Suprapubic skin (tissue), 4 donors: ENCODE results near the gene LRRN2. TPM values are rescaled to one million over a fixed set of nuclear protein-coding genes. Genes with fewer than 3 reads are reported as not detected.

Source experiments
- DNase-seq, 2 donors: peaks; one replicate each; pipeline ENCODE4 v3.0.0-alpha.2; 2019; ENCODE audit warnings: low spot score in 2 of 2
- H3K27ac ChIP-seq: fragments of 200-600 bp; sonication (generic); one replicate; pipeline ENCODE4 v1.5.1; 2019
- H3K27me3 ChIP-seq: fragments of 200-600 bp; sonication (generic); one replicate; pipeline ENCODE4 v1.5.1; 2019
- H3K36me3 ChIP-seq: fragments of 200-600 bp; sonication (generic); one replicate; pipeline ENCODE4 v1.5.1; 2019
- H3K4me1 ChIP-seq: fragments of 200-600 bp; sonication (generic); one replicate; pipeline ENCODE4 v1.5.1; 2019
- H3K4me3 ChIP-seq: fragments of 200-600 bp; sonication (generic); one replicate; pipeline ENCODE4 v1.5.1; 2019; ENCODE audit warnings: mild to moderate bottlenecking
- H3K9me3 ChIP-seq: fragments of 200-600 bp; sonication (generic); one replicate; pipeline ENCODE4 v1.5.1; 2019
- CTCF ChIP-seq, 2 donors: fragments of 200-600 bp in 1 of 2; fragments of 450-650 bp in 1 of 2; sonication (generic) in 1 of 2; IDR thresholded peaks; one replicate each; pipeline ENCODE4 v1.5.1; 2016 to 2019; ENCODE audit warnings: antibody characterized with exemption in 2 of 2, mild to moderate bottlenecking in 1 of 2, moderate library complexity in 1 of 2
- EP300 ChIP-seq: sonication (generic); formaldehyde crosslinking; IDR thresholded peaks from one replicate; pipeline ENCODE4 v1.6.1; 2017; ENCODE audit warnings: antibody characterized with exemption
- POLR2A ChIP-seq, 2 donors: fragments of 450-650 bp; IDR thresholded peaks; one replicate each; pipeline ENCODE4 v1.6.1; 2017; ENCODE audit warnings: antibody characterized with exemption in 2 of 2, mild to moderate bottlenecking in 2 of 2, moderate library complexity in 2 of 2
- POLR2AphosphoS5 ChIP-seq, 3 donors: sonication (generic); formaldehyde crosslinking; IDR thresholded peaks; one replicate each; pipeline ENCODE4 v1.6.1; 2017; ENCODE audit warnings: antibody characterized with exemption in 3 of 3
- WGBS: methylation state at CpG from one replicate; pipeline ENCODE4 v1.1.5; 2018; 5-methylcytosine and 5-hydroxymethylcytosine counted together
- total RNA-seq, 4 donors: library from RNA; depleted of rRNA; stranded (reverse); fragments of >200 nt; gene quantifications; one replicate each; pipeline ENCODE4 v1.1.0, GENCODE V29; 2016

LRRN2 gene
- total RNA-seq, 4 donors from 2014 or later: 0.19 to 0.85 (median 0.27) TPM

GRCh38 chr1:204664384-204664651 lies 21.2 kb downstream of the LRRN2 start:
- DNase-seq: no peak
- Histone ChIP-seq H3K4me3 (no peak overlapping the region), H3K27me3 (peaks cover 12% of the 10 kb centered on the region), H3K36me3 (no peaks in the 10 kb centered on the region), H3K4me1 (no peaks in the 10 kb centered on the region), H3K27ac (no peak overlapping the region), H3K9me3 (no peaks in the 10 kb centered on the region)
- TF ChIP-seq POLR2AphosphoS5 (IDR thresholded peaks at IDR 0.05) (no peak), EP300 (no peak), CTCF (IDR thresholded peaks at IDR 0.05) (no peak), POLR2A (IDR thresholded peaks at IDR 0.05) (no peak)
- 87% methylated on average over 6 of the region's 6 CpGs for WGBS

DNA sequence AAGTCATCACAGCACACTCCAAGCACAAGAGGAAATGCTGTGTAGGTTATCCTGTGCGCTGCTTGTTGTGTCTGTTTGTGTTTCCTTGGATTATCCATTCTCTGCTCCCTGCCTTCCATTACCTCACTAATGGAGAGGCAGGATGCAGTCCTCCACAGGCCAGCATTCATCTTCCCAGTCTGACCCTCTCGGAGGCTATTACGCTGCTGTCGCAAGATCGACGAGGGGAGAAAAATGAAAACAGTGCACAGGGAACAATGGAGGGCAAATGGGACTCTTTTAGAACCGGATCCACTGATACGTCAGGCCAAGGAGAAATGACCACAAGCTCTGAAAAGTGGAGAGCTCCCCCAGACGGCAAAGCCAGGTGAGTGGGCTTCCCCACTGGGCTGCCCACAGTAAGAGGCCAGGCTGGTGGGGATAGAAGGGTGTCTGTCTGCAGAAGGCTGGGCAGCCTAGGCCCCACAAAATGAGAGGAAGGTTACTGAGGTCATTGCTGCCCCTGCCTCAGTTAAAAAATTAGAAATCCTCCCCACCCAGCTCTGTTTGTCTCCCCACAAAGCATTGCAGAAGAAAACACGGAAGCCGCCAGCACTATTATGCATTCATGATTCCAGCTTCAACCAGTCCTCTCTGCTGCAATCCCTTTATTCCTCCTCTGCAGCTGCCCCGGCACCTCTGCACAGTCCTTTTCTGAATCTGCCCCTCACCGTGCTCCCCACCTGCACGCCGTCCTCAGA lies 21.7 kb downstream of the LRRN2 start:
- no peaks in the 10 kb centered on the region for H3K9me3 ChIP-seq
- WGBS: 87% methylated on average over 15 of the region's 15 CpGs
- no peaks in the 10 kb centered on the region for H3K4me1 ChIP-seq
- no peak for DNase-seq
- H3K27me3 ChIP-seq: peaks cover 12% of the 10 kb centered on the region
- TF ChIP-seq EP300: no peak
- no peak for TF ChIP-seq POLR2AphosphoS5 (IDR thresholded peaks at IDR 0.05)
- TF ChIP-seq POLR2A (IDR thresholded peaks at IDR 0.05): no peak
- no peak for TF ChIP-seq CTCF (IDR thresholded peaks at IDR 0.05)
- no peak overlapping the region for H3K27ac ChIP-seq
- H3K36me3 ChIP-seq: no peaks in the 10 kb centered on the region
- H3K4me3 ChIP-seq: no peak overlapping the region

- Histone ChIP-seq H3K4me3 (no peak overlapping the region), H3K9me3 (no peaks in the 10 kb centered on the region), H3K27ac (no peak overlapping the region), H3K27me3 (peaks cover 8% of the 10 kb centered on the region), H3K4me1 (no peaks in the 10 kb centered on the region), H3K36me3 (no peaks in the 10 kb centered on the region)
- no peak for TF ChIP-seq EP300
- no peak for TF ChIP-seq CTCF (IDR thresholded peaks at IDR 0.05)
- DNase-seq: no peak
Observed at GRCh38 chr1:204662530-204662929, 23.0 kb downstream of the LRRN2 start.

DNA sequence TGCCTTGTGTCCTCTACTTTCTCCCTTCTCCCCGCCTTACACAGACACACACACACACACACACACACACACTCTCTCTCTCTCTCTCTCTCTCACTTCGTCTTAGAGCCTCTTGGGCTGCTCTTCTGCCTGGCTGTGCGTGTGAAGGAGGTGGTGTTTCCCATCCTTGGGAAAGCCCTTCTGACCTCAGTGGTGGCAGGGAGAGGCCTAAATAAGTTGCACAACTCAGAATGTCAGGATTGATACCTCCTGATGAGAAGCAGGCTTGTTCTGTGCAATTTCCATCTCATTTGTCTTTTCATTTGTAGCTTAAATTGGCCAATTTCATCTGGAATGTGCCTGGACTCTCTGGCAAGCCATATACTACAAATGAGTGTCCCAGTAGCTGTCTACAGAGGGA lies 25.0 kb downstream of the LRRN2 start:
- H3K27ac ChIP-seq: no peak overlapping the region
- 79% methylated on average over 3 of the region's 3 CpGs for WGBS

DNA sequence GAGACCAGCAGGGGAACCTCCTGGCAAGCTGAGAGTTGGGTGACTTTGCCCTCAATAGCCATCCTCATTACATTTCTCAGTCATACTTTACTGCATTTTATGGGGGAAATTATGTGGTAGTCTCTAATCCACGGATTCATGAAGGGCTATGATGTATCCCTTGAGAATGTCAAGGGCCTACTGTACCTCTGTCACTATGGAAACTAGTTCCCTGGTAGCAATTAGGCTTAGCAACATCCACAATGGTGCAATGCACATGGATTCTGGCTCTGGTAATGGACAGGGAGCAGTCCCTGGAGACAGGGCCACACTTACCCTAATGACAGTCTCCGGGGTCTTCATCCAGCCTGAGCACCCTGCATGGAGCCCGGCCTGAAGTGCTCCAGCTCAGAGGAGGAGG lies 26.5 kb downstream of the LRRN2 start:
- Histone ChIP-seq H3K27me3 (peaks cover 8% of the 10 kb centered on the region), H3K36me3 (no peaks in the 10 kb centered on the region), H3K4me1 (no peaks in the 10 kb centered on the region), H3K27ac (no peak overlapping the region), H3K9me3 (no peaks in the 10 kb centered on the region), H3K4me3 (no peak overlapping the region)
- WGBS: 88% methylated on average over 3 of the region's 3 CpGs
- no peak for DNase-seq
- TF ChIP-seq POLR2AphosphoS5 (IDR thresholded peaks at IDR 0.05) (no peak), EP300 (no peak), POLR2A (IDR thresholded peaks at IDR 0.05) (no peak), CTCF (IDR thresholded peaks at IDR 0.05) (no peak)

More for the DNA sequence above, 25.0 kb downstream of the LRRN2 start:
- H3K9me3 ChIP-seq: no peaks in the 10 kb centered on the region
- TF ChIP-seq CTCF (IDR thresholded peaks at IDR 0.05): no peak
- no peak for TF ChIP-seq EP300
- no peak overlapping the region for H3K4me3 ChIP-seq
- H3K4me1 ChIP-seq: no peaks in the 10 kb centered on the region
- no peaks in the 10 kb centered on the region for H3K36me3 ChIP-seq
- peaks cover 11% of the 10 kb centered on the region for H3K27me3 ChIP-seq
- DNase-seq: no peak
